ENCODE measurements around the gene TRMT61B. TPM values are rescaled to one million over a fixed set of nuclear protein-coding genes. Genes with fewer than 3 reads are reported as not detected.

The TRMT61B gene
- total RNA-seq, 2 experiments from 2014 or later, result 18.7 to 20.8 TPM

- Mint-ChIP-seq H3K4me1 (ENCODE audit: low read depth) (peaks cover 49% of the 10 kb centered on the region), H3K9me3 (no peaks in the 10 kb centered on the region), H3K27me3 (no peaks in the 10 kb centered on the region), H3K27ac (peak within 1 kb of the TSS; percentile 91), H3K4me3 (peak within 1 kb of the TSS; percentile 97), H3K36me3 (ENCODE audit: low read depth) (peaks cover 10% of the 10 kb centered on the region)
- peak within 1 kb of the TSS; percentile 55 to 59 for H3K27ac ChIP-seq (ENCODE audit: low read depth in 1 of 2, low read length in 2 of 2)
- H3K4me3 ChIP-seq (ENCODE audit: low read length), result peak within 1 kb of the TSS; percentile 89
- peak; percentile 97 for ATAC-seq (ENCODE audit: poor library complexity)
- ChIA-PET POLR2A (interaction anchor here (0.6 to 4.0 kb wide), 18 partner anchors 8 to 1252 kb away, joined by 3 to 128 read pairs (median 4); partner anchors contain the start of genes CLIP4, PPP1CB, TRMT61B and YPEL5), CTCF (interaction anchor here (2.4 kb wide), 1 partner anchor 328 kb away, joined by 14 read pairs; no protein-coding TSS in a partner anchor)
- H3K27me3 ChIP-seq (ENCODE audit: control insufficient read depth in 1 of 2, insufficient read depth in 2 of 2, low read length in 2 of 2), result no peaks in the 10 kb centered on the region
- intact Hi-C loops (cut with DNase I, micrococcal nuclease), result loop anchor here (1.0 to 10.0 kb wide), 8 partner anchors 24 to 330 kb away; partner anchors contain the start of genes TRMT61B (in 2 of the 2), CLIP4 (in 1 of the 2) and SPDYA (in 1 of the 2)
- no peak for TF ChIP-seq CTCF (IDR thresholded peaks at IDR 0.05)
- DNase-seq, result peak; percentile 90 to 99 (median 97)
- peaks cover 24% of the 10 kb centered on the region for H3K4me1 ChIP-seq (ENCODE audit: insufficient read depth, low read length)
- no peaks in the 10 kb centered on the region for H3K9me3 ChIP-seq (ENCODE audit: control insufficient read depth in 1 of 2, insufficient read depth in 1 of 2, low read length in 2 of 2)
- no peaks in the 10 kb centered on the region for H3K36me3 ChIP-seq (ENCODE audit: insufficient read depth, low read length)
Measured at GRCh38 chr2:28894470-28895188, 24.5 kb upstream of the TRMT61B start, which contains the start of gene WDR43. WDR43 (plus strand) TSS chr2:28894667; CDS start chr2:28894699, 32 bp downstream.

- H3K9me3 Mint-ChIP-seq, result no peaks in the 10 kb centered on the region
- peaks cover 38% of the 10 kb centered on the region for H3K4me1 Mint-ChIP-seq (ENCODE audit: low read depth)
- Histone ChIP-seq H3K9me3 (ENCODE audit: control insufficient read depth in 1 of 2, insufficient read depth in 1 of 2, low read length in 2 of 2) (no peaks in the 10 kb centered on the region), H3K4me3 (ENCODE audit: low read length) (no peak overlapping the region), H3K27me3 (ENCODE audit: control insufficient read depth in 1 of 2, insufficient read depth in 2 of 2, low read length in 2 of 2) (no peaks in the 10 kb centered on the region), H3K4me1 (ENCODE audit: insufficient read depth, low read length) (peaks cover 24% of the 10 kb centered on the region), H3K36me3 (ENCODE audit: insufficient read depth, low read length) (no peaks in the 10 kb centered on the region), H3K27ac (ENCODE audit: low read depth in 1 of 2, low read length in 2 of 2) (no peak overlapping the region)
- POLR2A ChIA-PET, result interaction anchor here (1.5 to 4.0 kb wide), 3 partner anchors 23 to 223 kb away, joined by 3 to 21 read pairs (median 21); partner anchors contain the start of genes CLIP4 and TRMT61B
- CTCF ChIA-PET, result no interaction called here
- DNase-seq (peak in 1 of 14 experiments; percentile 34), ATAC-seq (ENCODE audit: poor library complexity) (no peak)
- no peak for TF ChIP-seq CTCF (IDR thresholded peaks at IDR 0.05)
- peak overlapping the region; percentile 57 for H3K4me3 Mint-ChIP-seq
- intact Hi-C loops (cut with DNase I, micrococcal nuclease), result loop anchor here (5.0 to 10.0 kb wide), 5 partner anchors 81 to 329 kb away; partner anchors contain the start of genes CLIP4 (in 1 of the 2) and SPDYA (in 1 of the 2)
- no peak overlapping the region for H3K27ac Mint-ChIP-seq
- peaks cover 4% of the 10 kb centered on the region for H3K27me3 Mint-ChIP-seq
- peaks cover 10% of the 10 kb centered on the region for H3K36me3 Mint-ChIP-seq (ENCODE audit: low read depth)
Measured at GRCh38 chr2:28893488-28893887, 23.4 kb upstream of the TRMT61B start.

- DNase-seq, result no peak
- H3K27me3 Mint-ChIP-seq, result peaks cover 43% of the 10 kb centered on the region
- no peak for TF ChIP-seq CTCF (IDR thresholded peaks at IDR 0.05)
- no peaks in the 10 kb centered on the region for H3K36me3 Mint-ChIP-seq (ENCODE audit: low read depth)
- Histone ChIP-seq H3K27ac (ENCODE audit: low read depth in 1 of 2, low read length in 2 of 2) (no peak overlapping the region), H3K36me3 (ENCODE audit: insufficient read depth, low read length) (no peaks in the 10 kb centered on the region), H3K4me3 (ENCODE audit: low read length) (no peak overlapping the region), H3K27me3 (ENCODE audit: control insufficient read depth in 1 of 2, insufficient read depth in 2 of 2, low read length in 2 of 2) (peaks cover 0 to 4% of the 10 kb centered on the region in 2 experiments), H3K4me1 (ENCODE audit: insufficient read depth, low read length) (no peaks in the 10 kb centered on the region), H3K9me3 (ENCODE audit: control insufficient read depth in 1 of 2, insufficient read depth in 1 of 2, low read length in 2 of 2) (no peaks in the 10 kb centered on the region)
- no peaks in the 10 kb centered on the region for H3K4me1 Mint-ChIP-seq (ENCODE audit: low read depth)
- H3K9me3 Mint-ChIP-seq, result no peaks in the 10 kb centered on the region
- no peak for ATAC-seq (ENCODE audit: poor library complexity)
- H3K27ac Mint-ChIP-seq, result no peak overlapping the region
- ChIA-PET POLR2A (no interaction called here), CTCF (no interaction called here)
- no peak overlapping the region for H3K4me3 Mint-ChIP-seq
- intact Hi-C loops (cut with DNase I, micrococcal nuclease), result no loop called here
Measured at GRCh38 chr2:28880193-28880592, 10.1 kb upstream of the TRMT61B start.

All from CD4-positive, alpha-beta T cell (primary cell).